Stimulated activated CD8-positive, alpha-beta memory T cell treated with anti-CD3 and anti-CD28 coated beads, Interleukin-7, amount 100 ng/mL, for 1 hour (primary cell): Measurements from ENCODE around the gene PNPLA5.
"Not testable (repeated sequence)": the region's sequence is repeated elsewhere in the genome, so short reads cannot be mapped to it uniquely, and the experiment has no call there.

Source experiments
- DNase-seq, 2 donors: peaks; one replicate each; pipeline ENCODE4 v3.0.0-alpha.2; 2020; ENCODE audit warnings: low read depth in 2 of 2

PNPLA5 gene

DNA sequence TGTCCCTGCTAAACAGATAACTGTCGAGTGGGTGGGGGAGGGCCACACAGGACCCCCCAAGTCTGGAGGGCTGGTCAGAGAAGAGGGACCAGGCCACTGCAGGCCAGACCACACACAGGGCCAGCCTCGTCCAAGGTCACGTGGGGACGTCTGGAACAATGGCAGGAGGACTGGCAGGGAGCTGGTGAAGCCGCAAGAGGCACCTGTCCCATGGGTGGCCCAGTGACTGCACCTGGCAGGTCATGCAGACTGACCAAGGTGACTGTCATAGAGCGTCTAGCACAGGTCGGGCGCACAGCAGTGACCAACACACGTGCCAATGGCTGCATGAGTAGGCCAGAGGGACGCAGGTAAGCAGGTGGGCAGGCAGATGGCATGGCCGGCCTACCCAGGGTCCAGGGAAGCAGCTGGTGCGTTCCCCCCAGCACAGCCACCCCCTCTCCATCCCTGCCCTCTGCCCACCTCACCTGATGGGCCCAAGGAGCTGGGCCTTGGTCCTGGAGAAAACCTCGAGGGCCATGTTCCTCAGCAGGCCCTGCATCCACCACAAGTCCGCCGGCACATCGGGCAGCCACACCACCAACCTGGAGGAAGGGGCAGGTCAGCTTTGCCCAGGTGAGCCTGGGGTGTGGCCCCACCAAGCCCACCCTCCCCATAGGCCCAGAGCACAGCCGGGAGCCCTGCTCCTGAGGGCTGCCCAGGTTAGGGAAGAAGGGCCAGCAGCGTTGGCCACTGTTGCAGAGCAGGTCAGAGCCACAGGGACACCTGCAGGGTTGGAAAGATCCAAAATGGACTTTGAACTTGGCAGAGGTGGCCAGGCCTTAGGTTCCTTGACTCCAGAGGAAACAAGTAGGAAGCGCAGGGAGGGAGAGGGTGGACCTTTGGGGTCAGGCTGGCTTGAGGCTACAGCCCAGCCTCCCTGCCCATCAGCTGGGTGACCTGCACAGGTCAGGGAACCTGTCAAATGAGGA is 10.4 kb downstream of the PNPLA5 start:
- DNase-seq = no peak

GRCh38 chr22:43880541-43880991 is 11.2 kb downstream of the PNPLA5 start:
- DNase-seq = no peak

GRCh38 chr22:43879901-43880540 is 11.8 kb downstream of the PNPLA5 start:
- no peak for DNase-seq

- DNase-seq = no peak
These were observed 12.8 kb downstream of the PNPLA5 start for GRCh38 chr22:43878831-43879550.

GRCh38 chr22:43878079-43878795 is 13.6 kb downstream of the PNPLA5 start:
- DNase-seq = no peak

GRCh38 chr22:43876866-43877509 is 14.8 kb downstream of the PNPLA5 start:
- DNase-seq = no peak

- DNase-seq = no peak
These were observed 22.0 kb downstream of the PNPLA5 start for GRCh38 chr22:43869799-43870198.

- not testable (repeated sequence) for DNase-seq
These were observed 22.8 kb downstream of the PNPLA5 start for GRCh38 chr22:43869001-43869400.

DNA sequence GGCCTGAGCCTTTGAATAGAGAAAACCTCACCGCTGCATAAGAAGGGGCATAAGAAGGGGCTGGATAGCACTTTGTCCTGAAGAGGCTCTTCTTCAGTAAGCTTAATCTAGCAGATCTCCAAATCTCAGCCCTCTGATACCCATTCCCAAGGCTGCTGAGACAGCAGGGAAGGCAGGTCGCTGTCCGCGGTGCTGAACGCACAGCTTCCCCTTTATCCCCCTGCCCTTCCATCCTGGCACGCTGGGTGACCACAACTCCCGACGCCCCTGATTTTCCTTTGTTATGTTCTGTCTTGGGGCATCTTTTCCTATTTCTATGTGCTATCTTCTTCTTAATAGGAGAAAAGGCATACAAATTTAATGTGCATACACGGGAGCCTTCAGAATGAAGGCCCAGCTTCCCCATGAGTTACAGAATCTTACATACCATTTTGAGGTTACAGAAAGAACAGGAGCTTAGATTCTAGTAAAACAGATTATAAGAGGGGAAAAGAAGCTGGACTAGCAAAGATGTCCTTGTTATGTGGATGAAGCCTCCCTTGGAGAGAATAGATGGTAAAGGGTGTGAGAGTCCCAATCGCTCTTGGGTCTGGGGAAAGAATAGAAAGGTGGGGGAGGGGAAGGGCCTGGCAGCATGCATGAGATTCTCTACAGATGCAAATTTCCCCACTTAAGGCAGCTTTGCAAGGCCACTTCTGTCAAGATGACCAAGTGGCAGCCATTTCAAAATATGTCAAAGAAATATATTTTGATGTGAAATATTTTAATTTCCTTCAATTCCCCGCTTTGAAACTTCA is 23.8 kb downstream of the PNPLA5 start:
- DNase-seq = no peak

GRCh38 chr22:43862882-43863202 is 29.0 kb downstream of the PNPLA5 start:
- DNase-seq = no peak

DNA sequence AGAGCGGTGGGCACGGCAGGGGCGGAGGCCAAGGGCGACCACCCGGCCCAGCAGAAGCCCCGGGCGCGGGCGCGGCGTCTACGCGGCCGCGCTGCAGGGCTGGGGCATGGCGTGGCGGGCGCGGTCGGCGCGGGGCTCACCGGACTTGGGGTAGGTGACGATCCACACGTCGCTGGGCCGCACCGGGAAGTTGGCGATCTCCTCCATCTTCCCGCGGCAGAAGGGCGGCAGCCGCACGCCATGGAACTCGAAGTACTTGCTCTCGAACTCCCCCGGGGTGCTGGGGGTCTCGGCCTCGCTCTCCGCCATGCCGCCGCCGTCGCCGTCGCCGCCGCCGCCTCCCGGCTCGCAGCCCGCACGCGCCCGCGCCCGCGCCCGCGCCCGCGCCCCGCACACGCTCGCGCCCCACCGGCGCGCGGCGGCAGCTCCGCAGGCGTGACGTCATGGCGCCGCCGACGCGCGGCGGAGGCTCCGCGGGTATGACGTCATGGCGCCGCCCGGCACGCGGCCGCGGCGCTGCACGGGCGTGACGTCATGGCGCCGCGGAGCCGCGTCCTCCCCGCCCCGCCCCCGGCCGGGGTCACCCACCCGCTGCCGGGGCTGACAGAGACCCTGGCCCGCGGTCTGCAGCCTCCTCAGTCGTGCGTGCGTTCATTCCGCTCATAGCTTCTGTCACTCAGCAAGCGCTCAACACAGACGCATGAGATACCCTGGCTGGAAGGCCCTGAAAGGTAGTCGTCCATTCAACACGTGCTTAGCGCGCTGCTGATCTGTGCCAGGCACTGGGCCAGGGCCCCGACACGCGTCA is 29.5 kb downstream of the PNPLA5 start, which contains the start of gene SULT4A1:
Gene SULT4A1, minus strand, starts transcription at position 440 of the 808 bp plus-strand sequence. Its CDS starts 131 bp downstream, at position 309.
- DNase-seq = no peak

GRCh38 chr22:43861529-43861928 is 30.3 kb downstream of the PNPLA5 start:
- DNase-seq = no peak

DNA sequence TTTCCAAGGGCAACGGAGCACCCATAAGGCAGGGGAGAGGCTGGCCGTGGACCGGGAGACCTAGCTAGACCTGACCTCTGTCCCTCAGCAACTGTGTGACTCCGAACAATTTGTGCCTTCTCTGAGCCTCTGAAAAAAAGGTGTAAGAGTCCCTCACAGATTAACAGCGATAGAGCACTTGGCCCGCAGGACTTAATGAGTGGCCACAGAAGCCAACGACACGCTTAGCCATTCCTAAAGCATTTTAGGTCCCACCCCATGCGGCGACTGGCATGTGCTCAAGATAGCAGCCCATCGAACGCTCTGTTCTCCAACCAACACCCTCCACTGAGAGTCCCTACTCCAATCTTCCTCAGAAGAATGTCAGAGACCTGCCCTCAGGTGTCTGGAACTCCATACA is 31.0 kb downstream of the PNPLA5 start:
- DNase-seq = no peak

DNA sequence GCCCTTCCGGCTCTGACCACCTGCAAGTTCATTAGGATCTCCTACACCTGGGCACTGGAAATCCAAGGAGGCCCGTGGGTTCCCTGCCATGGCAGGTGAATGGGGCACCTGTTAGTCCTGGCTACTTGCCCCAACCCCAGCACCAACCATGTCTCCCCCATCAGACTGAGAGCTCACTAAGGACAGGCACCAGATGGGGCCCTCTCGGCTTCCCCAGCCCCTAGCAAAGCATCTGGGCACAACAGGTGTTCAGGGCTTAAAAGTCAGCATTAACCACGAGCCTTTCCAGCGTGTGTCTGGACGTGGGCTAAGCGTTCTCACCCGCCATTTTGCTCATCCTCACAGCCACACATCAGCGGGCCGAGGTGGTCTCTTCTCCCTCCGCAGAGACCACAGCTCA is 31.7 kb downstream of the PNPLA5 start:
- no peak for DNase-seq

DNA sequence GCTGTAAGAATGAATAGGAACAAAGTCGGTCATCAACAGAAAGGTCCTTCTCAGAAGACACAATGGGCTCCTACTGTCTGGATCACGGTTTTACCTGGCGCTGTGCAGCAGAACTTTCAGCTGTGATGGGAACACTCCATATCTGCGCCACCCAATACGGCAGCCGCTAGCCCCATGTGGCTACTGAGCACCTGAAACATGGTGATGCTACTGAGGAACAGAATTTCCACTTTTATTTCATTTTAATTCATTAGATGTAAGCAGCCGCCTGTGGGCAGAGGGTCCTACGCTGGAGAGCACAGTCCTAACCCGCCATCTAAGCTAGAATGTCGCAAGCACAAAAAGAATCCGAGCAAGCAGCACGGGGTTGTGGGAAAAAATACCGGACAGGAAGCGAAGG is 32.2 kb downstream of the PNPLA5 start:
- no peak for DNase-seq

DNA sequence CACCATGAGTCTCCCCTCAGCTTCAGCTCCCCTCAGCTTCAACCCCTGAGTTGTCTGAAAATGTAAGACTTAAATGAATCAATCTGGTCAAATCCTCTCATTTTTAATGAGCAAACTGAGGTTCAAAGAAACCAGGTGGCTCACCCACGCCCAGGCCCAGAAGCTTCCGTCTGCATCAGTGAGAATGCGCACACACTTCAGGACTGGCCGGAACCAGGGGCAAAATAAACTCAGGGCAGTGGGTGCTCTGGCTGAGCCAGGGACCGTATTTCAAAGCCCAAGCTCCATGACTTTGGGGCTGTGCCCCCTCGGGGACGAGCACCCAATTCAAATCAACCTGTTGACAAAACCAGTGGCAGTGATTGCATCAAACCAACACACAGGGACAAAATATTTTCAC is 32.6 kb downstream of the PNPLA5 start:
- no peak for DNase-seq

DNA sequence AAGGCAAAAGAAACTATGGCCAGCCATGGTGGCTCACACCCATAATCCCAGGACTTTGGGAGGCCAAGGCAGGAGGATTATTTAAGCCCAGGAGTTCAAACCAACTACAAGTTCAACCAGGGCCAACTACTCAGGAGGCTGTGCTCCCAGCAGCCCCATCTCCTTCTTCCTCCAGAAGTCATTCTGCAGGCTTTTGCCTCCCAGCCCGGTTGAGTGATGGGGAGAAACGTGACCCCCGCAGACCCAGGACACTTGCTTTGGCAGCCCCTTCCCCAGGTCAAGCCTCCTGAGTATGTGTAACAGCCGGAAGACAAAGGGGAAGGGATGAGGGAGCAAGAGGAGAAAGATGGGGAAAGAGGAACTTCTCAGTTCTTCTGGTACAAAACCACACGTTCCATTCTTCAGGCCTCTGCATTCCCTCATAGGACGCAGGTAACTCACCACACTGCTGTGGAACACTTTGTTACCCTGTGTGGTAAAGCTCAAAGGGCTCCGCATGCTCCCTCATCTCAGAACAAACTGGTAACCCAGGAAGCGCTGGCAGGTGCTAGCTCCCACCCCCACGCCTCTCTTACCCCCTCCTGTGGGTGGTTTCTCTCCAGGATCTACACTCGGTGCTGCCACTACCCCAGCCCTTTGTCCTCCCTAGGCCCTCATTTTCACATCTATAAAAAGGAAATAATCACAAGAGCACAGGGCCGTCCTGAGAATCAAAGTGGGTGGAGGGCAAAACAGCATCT is 33.5 kb downstream of the PNPLA5 start:
- no peak for DNase-seq

GRCh38 chr22:43857367-43857766 is 34.4 kb downstream of the PNPLA5 start:
- DNase-seq = no peak

DNA sequence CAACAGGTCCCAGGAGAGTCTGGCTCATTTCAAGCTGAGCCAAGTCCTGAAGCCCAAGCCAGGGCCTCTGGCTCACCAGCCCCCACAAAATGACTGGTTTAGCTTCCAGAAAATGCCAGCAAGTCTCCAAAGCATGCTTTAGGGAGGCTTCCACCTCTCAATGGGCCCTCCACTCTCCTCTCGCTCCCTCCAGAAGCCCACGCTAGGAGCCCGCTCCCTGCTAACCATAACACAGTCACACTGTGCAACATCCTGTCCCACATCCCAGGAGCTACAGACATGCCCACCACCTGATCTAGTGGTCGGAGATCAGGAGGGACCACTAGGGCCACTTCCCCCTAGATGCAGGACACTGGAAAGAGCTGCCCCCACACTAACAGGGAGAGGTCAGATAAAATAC is 36.4 kb downstream of the PNPLA5 start:
- no peak for DNase-seq
